ENCODE measurements around the gene C18orf32. TPM values are rescaled to one million over a fixed set of nuclear protein-coding genes. Genes with fewer than 3 reads are reported as not detected.

The C18orf32 gene
- polyA plus RNA-seq, 3 donors, result 24.4 to 30.0 (median 29.2) TPM

GRCh38 chr18:49432602-49433001, 54.4 kb downstream of the C18orf32 start:
- DNase-seq, result no peak

DNA sequence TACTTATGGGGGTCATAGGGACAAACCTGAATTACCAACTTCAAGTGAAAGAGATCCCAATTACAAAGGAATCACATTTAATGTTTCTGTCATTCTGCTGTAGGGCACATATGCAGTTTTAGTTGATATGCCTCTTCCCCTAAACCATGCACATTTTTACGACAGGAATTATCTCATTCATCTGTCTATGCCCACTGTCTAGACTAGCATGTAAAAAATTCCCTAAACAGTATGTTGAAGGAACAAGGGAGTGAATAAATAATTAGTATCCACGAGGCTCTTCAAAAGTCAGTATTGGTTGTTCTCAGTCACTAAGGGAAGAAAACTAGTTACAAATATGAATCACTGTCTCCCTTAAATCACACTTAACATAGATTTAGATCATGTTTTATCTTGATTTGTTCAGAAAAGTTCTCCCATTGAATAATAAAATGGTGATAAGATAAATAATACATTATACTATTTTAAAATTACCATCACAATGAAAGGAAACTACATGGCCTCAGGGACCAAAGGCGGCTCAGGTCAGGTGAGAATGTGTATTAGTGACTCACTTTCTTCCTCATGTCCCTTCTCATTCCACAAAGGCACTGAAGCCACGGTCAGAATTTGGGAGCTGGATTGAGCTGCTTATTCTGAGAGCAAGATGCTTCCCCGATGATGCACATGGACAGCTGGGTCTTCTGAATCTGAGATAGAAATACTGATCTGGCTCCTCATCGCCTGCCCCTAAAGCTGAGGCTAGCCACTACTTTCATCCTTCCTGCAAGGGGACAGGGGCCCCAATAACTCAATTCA, 55.7 kb downstream of the C18orf32 start:
- no peak for DNase-seq

Other genes starting within 250 kb of the C18orf32 start
- 10 to 100 TPM; 44.0 to 50.6 (median 47.1) TPM for gene DYM, start 26.6 kb downstream of the C18orf32 start, polyA plus RNA-seq (ENCODE audit: insufficient read length in 3 of 3)
- 1,000 to 10,000 TPM; 2,057 to 2,488 (median 2,228) TPM for gene RPL17, start 5.2 kb upstream of the C18orf32 start, polyA plus RNA-seq (ENCODE audit: insufficient read length in 3 of 3)
- gene LIPG, start 74.8 kb upstream of the C18orf32 start, polyA plus RNA-seq (ENCODE audit: insufficient read length in 3 of 3), result 10 to 100 TPM; 43.9 to 69.5 (median 52.1) TPM

Data from renal pelvis (tissue), 4 donors.